Measurements from ENCODE around the gene FOXD1. TPM values are rescaled to one million over a fixed set of nuclear protein-coding genes. Genes with fewer than 3 reads are reported as not detected.
"Not testable (repeated sequence)": the region's sequence is repeated elsewhere in the genome, so short reads cannot be mapped to it uniquely, and the experiment has no call there.

FOXD1 gene
- polyA plus RNA-seq (2013, experiment 1 of 2; ENCODE audit: insufficient read length), result 61.0 TPM
- polyA plus RNA-seq (2013, experiment 2 of 2; ENCODE audit: insufficient read length), result 38.7 TPM

- DNase-seq, result peak; percentile 99
These were observed at the start of gene FOXD1 for GRCh38 chr5:73448463-73449136. Gene FOXD1 (minus strand): TSS chr5:73448777. CDS start chr5:73448362, 415 bp downstream.

DNA sequence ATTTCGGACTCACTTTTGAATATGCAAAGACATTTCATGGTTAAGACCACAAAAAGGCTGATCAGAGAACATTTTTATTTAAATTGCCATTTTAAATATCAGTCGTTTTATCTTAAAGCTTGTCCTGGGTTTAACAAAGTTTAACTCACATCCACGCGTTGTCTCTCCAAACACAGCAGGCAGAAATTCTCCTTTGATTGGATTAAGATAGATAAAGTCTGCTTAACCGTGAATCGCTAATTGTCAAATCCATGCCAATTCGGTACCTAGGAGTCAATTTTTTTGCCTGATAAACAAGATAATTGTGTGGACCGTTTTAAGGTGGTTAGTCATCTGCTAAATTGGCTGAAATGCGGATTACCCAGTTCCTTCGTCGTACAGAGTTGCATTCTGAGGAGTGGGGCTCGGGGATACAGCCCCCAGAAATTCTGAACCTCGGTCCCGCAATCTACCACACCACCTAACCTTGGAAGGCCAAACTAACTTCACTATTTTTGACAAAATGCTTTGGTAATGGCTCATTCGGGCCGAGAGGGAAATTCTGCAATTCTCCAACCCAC, 49.0 kb upstream of the FOXD1 start:
- no peak for DNase-seq

GRCh38 chr5:73496984-73497457, 48.4 kb upstream of the FOXD1 start:
- peak; percentile 76 for DNase-seq

- no peak for DNase-seq
These were observed 47.3 kb upstream of the FOXD1 start for GRCh38 chr5:73495772-73496335.

DNA sequence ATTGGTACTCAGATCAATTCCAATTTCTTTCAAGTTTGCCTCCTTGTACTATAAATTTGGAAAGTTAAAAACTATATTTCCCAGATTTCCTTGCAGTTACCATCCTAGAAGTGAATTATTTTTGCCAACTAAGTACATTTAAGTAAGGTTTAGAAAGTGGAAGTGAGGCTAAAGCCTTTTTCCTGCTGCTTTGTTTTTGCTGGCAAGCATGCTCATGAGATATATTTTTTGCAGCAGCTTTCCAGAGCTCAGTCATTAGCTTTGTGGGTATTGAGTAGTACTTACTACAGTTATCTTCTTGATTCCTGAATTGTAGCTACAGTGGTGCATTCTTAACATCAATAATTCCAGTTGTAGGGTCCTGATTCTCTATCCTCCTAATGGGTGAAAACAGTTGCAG, 46.1 kb upstream of the FOXD1 start:
- no peak for DNase-seq

- DNase-seq, result no peak
These were observed 44.8 kb upstream of the FOXD1 start for GRCh38 chr5:73493421-73493820.

DNA sequence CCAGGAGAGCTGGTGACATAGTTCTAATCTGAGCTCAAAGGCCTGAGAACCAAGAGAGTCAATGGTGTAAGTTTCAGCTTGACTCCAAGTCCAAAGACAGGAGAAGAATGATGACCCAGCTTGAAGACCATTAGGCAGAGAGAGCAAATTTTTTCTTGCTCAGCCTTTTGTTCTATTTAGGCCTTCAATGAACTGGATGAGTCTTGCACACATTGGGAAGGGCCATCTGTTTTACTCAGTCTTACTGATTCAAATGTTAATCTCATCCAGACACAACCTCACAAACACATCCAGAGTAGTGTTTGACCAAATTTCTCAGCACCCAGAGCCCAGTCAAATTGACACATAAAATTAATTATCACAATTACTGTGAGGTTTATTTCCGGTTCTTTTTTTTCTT, 42.6 kb upstream of the FOXD1 start:
- DNase-seq, result no peak

DNA sequence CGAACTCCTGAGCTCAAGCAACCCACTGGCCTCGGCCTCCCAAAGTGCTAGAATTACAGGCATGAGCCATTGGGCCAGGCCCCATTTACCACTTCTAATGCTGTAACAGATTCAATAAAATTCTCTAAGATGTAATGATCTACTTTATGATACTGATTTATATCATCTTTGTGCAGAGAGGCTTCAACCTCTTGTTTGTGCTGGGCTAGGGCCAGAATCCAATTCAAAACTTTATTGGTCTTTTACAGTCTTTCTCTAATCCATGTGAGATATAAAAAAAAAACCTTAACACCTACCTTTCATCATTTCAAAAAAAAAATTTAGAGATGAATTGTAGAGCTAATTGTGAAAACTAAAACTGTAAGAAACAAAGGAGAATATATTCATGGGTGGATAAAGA, 41.5 kb upstream of the FOXD1 start:
- DNase-seq, result no peak

DNA sequence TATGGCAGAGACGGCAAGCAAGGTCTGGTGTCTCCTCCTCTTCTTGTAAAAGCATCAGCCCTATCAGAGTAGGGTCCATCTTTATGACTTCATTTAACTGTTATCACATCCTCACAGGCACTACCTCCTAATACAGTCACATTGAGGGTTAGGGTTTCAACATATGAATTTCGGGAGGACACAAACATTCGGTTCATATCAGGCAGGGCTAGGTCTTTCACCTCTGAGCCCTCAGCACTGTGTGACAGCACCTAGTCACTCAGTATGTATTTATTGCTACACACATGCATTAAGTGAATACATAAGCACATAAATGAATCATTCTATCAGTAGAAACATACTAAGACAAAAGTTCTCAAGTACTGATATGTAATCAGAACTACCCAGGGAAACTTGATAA, 40.2 kb upstream of the FOXD1 start:
- DNase-seq, result no peak

- no peak for DNase-seq
These were observed 39.2 kb upstream of the FOXD1 start for GRCh38 chr5:73487815-73488214.

GRCh38 chr5:73487257-73487656, 38.7 kb upstream of the FOXD1 start:
- not testable (repeated sequence) for DNase-seq

DNA sequence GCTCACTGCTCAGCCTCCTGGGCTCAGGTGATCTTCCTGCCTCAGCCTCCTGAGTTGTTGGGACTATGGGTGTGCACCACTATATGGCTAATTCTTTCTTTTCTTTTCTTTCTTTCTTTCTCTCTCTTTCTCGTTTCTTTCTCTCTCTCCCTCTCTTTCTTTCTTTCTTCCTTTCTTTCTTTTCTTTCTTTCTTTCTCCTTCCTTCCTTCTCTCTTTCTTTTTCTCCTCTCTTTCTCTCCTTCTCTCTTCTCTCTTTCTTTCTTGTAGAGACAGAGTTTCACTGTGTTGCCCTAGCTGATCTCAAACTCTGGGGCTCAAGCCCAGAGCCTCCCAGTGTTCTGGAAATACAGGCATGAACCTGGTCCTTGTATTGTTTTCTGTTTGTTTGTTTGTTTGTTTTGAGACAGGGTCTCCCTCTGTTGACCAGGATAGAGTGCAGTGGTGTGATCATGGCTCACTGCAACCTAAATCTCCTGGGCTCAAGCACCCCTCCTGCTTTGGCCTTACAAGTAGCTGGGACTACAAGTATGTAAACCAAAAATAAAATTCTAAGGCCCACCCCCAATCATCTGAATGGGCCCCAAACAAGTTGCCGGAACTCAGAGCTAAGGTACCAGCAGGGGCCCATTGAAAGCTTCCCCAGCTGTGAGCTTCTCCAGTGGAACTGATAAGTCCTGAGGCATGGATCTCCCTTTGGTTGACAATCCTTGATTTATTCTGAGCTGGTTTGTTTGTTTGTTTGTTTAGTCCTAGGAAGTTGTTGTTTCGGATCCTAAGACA, 37.7 kb upstream of the FOXD1 start:
- DNase-seq, result no peak

- DNase-seq, result peak; percentile 65
These were observed 37.1 kb upstream of the FOXD1 start for GRCh38 chr5:73485715-73486114.

GRCh38 chr5:73484511-73484910, 35.9 kb upstream of the FOXD1 start:
- no peak for DNase-seq

DNA sequence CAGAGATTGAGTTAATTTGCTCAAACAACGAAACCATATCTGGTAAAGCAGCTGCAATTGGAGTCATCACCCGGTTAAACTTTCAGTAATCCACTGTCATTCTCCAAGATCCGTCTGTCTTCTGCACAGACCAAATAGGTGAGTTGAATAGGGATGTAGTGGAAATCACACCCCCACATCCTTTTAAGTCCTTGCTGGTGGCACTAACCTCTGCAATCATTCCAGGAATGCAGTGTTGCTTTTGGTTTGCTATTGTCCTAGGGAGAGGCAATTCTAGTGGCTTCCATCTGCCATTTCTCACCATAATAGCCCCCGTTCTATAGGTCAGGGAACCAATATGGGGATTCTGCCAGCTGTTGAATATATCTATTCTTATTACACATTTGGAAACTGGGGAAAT, 35.1 kb upstream of the FOXD1 start:
- DNase-seq, result no peak

GRCh38 chr5:73482383-73483136, 34.0 kb upstream of the FOXD1 start:
- peak; percentile 60 for DNase-seq

- no peak for DNase-seq
These were observed 31.9 kb upstream of the FOXD1 start for GRCh38 chr5:73480500-73480899.

GRCh38 chr5:73472116-73472515, 23.5 kb upstream of the FOXD1 start:
- no peak for DNase-seq

- DNase-seq, result no peak
These were observed 23.1 kb upstream of the FOXD1 start for GRCh38 chr5:73471654-73472053.

DNA sequence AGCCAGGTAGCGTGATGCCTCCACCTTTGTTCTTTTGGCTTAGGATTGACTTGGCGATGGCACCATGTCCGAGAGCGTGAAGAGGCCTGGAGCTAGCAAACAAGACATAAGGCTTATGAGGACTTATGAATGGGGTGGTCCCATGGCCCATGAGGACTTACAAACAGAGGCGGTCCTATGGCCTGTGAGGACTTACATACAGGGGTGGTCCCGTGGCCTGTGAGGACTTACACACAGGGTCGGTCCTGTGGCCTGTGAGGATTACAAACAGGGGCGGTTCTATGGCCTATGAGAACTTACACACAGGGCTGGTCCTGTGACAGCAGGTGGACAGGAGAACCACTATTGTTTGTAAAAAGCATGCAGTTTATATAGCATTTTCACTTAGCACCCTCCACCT, 21.3 kb upstream of the FOXD1 start:
- DNase-seq, result no peak

DNA sequence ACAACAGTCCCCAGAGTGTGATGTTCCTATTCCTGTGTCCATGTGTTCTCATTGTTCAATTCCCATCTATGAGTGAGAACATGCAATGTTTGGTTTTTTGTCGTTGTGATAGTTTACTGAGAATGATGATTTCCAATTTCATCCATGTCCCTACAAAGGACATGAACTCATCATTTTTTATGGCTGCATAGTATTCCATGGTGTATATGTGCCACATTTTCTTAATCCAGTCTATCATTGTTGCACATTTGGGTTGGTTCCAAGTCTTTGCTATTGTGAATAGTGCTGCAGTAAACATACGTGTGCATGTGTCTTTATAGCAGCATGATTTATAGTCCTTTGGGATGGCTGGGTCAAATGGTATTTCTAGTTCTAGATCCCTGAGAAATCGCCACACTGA, 20.1 kb upstream of the FOXD1 start:
- DNase-seq, result not testable (repeated sequence)

DNA sequence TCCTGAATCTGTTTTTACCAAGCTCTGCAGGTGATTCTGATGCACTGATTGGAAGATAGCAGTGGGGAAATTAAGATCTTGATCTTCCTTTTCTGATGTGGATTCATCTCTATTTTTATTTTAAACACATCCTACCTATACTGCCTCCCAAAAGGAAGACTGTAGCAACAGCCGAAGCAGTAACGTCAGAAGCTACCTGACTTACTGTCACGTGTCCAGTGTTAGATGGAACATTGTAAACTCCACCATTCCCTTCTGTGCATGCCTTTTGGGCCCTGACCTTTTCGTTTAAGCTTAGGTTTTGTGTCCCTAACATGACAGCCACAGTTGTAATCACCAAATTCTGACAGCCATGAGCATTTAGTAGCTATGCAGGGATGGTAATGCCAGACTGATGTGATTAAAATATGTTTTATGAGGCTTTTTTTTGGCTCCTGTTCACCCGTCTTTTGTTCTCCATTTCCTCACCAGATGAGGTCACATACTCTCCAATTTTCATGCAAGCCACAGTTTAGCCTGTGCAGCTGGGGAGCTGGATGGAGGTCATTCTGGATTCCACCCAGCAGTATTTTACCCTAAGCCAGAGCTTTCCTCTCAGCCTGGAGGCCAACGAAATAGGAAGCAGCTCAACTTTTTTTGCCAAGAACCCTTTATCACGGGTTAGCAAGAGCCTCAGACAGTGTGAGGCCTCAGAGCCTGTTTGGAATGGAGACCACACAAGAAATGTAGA, 15.6 kb upstream of the FOXD1 start:
- no peak for DNase-seq

All from fibroblast of skin of back (primary cell).